NOMO-1 treated with DMSO at 0.1 percent for 48 hours (cell line): ENCODE measurements around the gene TBX19.
"Not testable (repeated sequence)": the region's sequence is repeated elsewhere in the genome, so short reads cannot be mapped to it uniquely, and the experiment has no call there.

Experiments
- DNase-seq: peaks from one replicate; lab custom pipeline; 2025; ENCODE audit not compliant: unreplicated experiment; lab: John Stamatoyannopoulos, UW

The TBX19 gene

DNA sequence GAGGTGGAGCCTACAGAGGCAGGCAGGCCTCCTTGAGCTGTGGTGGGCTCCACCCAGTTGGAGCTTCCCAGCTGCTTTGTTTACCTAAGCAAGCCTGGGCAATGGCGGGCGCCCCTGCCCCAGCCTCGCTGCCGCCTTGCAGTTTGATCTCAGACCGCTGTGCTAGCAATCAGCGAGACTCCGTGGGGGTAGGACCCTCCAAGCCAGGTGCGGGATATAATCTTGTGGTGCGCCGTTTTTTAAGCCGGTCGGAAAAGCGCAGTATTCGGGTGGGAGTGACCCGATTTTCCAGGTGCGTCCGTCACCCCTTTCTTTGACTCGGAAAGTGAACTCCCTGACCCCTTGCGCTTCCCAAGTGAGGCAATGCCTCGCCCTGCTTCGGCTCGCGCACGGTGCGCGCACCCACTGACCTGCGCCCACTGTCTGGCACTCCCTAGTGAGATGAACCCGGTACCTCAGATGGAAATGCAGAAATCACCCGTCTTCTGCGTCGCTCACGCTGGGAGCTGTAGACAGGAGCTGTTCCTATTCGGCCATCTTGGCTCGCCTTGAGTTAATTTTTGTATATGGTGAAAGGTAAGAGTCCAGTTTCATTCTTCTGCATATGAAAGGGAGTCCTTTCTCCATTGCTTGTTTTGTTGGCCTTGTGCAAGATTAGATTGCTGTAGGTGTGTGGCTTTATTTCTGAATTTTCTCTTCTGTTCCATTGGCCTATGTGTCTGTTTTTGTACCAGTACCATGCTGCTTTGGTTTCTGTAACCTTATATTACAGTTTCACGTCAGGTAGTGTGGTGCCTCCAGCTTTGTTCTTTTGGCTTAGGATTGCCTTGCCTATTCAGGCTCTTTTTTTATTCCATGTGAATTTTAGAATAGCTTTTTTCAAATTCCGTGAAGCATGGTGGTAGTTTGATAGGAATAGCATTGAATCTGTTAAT is 73.9 kb downstream of the TBX19 start:
- not testable (repeated sequence) for DNase-seq

DNA sequence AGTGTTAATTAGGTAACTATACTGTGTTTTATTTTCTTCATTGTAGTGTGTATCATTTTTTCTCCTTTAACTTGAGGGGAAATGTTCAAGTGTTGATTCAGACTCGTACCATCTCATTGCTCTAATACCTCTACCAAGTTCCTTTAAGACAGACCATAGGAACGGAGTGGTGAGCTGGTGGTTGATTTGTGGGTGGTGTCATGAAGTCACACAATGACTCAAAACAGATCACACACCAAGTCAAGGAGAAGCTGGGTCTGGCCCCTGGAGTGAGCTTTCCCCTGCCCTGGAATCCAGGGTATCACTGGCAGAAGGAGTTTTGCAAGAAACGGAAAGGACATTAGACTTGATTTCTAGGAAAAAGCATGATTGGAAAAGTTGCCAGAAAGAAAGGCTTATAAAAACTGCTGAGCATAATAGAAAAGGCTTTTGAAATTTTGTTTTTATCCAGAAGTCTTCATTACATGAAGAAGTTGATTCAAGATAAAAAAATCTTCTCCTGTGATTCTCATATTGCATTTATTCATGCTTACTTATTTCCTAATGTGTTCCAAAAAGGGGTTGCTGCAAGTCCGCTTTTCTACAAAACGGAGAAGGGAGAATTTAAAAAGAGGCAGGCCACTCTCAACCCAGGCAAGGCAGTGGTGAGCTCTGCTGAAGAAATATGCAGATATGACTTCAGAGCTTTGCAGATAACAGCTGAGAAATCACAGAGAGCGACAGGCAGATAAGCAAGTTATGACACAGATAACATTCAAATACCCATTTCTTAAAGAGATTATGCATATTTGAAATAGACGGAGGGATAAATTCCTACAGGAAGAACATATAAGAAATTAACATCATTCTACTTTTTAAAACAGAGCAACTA is 79.7 kb downstream of the TBX19 start:
- no peak for DNase-seq

DNA sequence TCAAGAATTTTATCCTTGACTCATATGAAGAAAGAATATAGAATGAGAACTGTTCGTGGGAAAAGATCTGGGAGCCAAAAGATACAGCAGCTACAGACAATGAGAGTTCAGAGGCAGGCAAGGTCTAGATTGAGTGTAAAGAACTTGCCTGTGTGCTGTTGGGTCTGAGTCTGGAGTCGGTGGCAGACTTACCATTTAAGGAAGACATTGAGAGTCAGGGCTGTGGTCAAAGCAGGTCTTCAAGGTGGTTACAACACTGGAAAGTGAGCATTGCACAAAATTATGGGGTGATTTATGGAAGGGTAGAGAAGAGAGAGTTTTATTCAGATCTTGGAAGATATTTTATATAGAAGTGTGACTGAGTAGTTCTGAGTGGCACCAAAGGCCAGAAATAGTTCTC is 80.6 kb downstream of the TBX19 start:
- DNase-seq = no peak

DNA sequence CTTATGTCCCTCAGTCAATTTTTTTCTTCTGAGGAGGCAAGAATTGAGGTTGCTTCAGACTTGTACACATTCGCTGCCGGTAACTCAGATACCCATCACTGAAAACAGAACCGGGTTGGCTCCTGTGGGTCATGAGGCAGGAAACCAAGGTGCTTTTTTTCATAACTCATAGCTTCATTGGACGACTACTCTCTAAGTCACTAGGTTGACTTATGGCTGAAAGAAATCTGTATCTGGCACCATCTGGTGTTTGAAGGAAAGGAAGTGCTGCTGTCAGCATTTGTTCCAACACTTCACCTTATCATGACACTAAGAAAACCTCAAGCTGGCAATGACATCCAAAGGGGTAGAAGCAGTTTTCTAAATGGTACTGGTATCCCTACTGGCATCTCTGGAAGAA is 82.3 kb downstream of the TBX19 start:
- DNase-seq = no peak
